ENCODE measurements around the gene KIF6.
"Not testable (repeated sequence)": the region's sequence is repeated elsewhere in the genome, so short reads cannot be mapped to it uniquely, and the experiment has no call there.

KIF6 gene

GRCh38 chr6:39493777-39494176 is 231.4 kb downstream of the KIF6 start:
- no peak for DNase-seq
- Histone ChIP-seq H3K9me3 (ENCODE audit: control extremely low read depth in 1 of 5, control insufficient read depth in 4 of 5, insufficient read depth in 2 of 5, low read depth in 1 of 5, low read length in 4 of 5) (no peaks in the 10 kb centered on the region), H3K36me3 (ENCODE audit: control insufficient read depth in 4 of 4, insufficient read depth in 4 of 4, low read length in 3 of 4) (no peaks in the 10 kb centered on the region), H3K27me3 (replicated peaks in 2 of 5; ENCODE audit: control insufficient read depth in 4 of 5, insufficient read depth in 5 of 5, low read length in 4 of 5) (peaks cover 0 to 6% (median 0%) of the 10 kb centered on the region in 5 experiments), H3K4me3 (ENCODE audit: control insufficient read depth in 1 of 7, extremely low read depth in 1 of 7, insufficient read depth in 4 of 7, low read depth in 2 of 7, low read length in 6 of 7) (no peak overlapping the region), H3K4me1 (ENCODE audit: control extremely low read depth in 1 of 4, control insufficient read depth in 4 of 4, insufficient read depth in 4 of 4, low read length in 3 of 4) (no peaks in the 10 kb centered on the region), H3K27ac (ENCODE audit: insufficient read depth in 1 of 2, low read depth in 1 of 2, low read length in 2 of 2, poor library complexity in 1 of 2, severe bottlenecking in 2 of 2) (no peak overlapping the region)
- POLR2A ChIA-PET = no interaction called here
- CTCF ChIA-PET = no interaction called here

- POLR2A ChIA-PET = no interaction called here
These were observed 232.0 kb downstream of the KIF6 start for GRCh38 chr6:39493174-39493573.

GRCh38 chr6:39490108-39490507 is 235.1 kb downstream of the KIF6 start:
- ChIA-PET POLR2A (no interaction called here), CTCF (no interaction called here)
- no peak for DNase-seq
- Histone ChIP-seq H3K4me1 (ENCODE audit: control extremely low read depth in 1 of 4, control insufficient read depth in 4 of 4, insufficient read depth in 4 of 4, low read length in 3 of 4) (no peaks in the 10 kb centered on the region), H3K9me3 (ENCODE audit: control extremely low read depth in 1 of 5, control insufficient read depth in 4 of 5, insufficient read depth in 2 of 5, low read depth in 1 of 5, low read length in 4 of 5) (no peaks in the 10 kb centered on the region), H3K27ac (ENCODE audit: insufficient read depth in 1 of 2, low read depth in 1 of 2, low read length in 2 of 2, poor library complexity in 1 of 2, severe bottlenecking in 2 of 2) (no peak overlapping the region), H3K27me3 (replicated peaks in 2 of 5; ENCODE audit: control insufficient read depth in 4 of 5, insufficient read depth in 5 of 5, low read length in 4 of 5) (peaks cover 0 to 4% (median 2%) of the 10 kb centered on the region in 5 experiments), H3K4me3 (ENCODE audit: control insufficient read depth in 1 of 7, extremely low read depth in 1 of 7, insufficient read depth in 4 of 7, low read depth in 2 of 7, low read length in 6 of 7) (no peak overlapping the region), H3K36me3 (ENCODE audit: control insufficient read depth in 4 of 4, insufficient read depth in 4 of 4, low read length in 3 of 4) (no peaks in the 10 kb centered on the region)
- WGBS (ENCODE audit: insufficient coverage) = 100% methylated on average over 2 of the region's 3 CpGs

More at GRCh38 chr6:39493174-39493573, 232.0 kb downstream of the KIF6 start:
- H3K4me3 ChIP-seq (ENCODE audit: control insufficient read depth in 1 of 7, extremely low read depth in 1 of 7, insufficient read depth in 4 of 7, low read depth in 2 of 7, low read length in 6 of 7) = no peak overlapping the region
- H3K36me3 ChIP-seq (ENCODE audit: control insufficient read depth in 4 of 4, insufficient read depth in 4 of 4, low read length in 3 of 4) = no peaks in the 10 kb centered on the region
- H3K9me3 ChIP-seq (ENCODE audit: control extremely low read depth in 1 of 5, control insufficient read depth in 4 of 5, insufficient read depth in 2 of 5, low read depth in 1 of 5, low read length in 4 of 5) = no peaks in the 10 kb centered on the region
- no peaks in the 10 kb centered on the region for H3K4me1 ChIP-seq (ENCODE audit: control extremely low read depth in 1 of 4, control insufficient read depth in 4 of 4, insufficient read depth in 4 of 4, low read length in 3 of 4)
- no peak overlapping the region for H3K27ac ChIP-seq (ENCODE audit: insufficient read depth in 1 of 2, low read depth in 1 of 2, low read length in 2 of 2, poor library complexity in 1 of 2, severe bottlenecking in 2 of 2)
- DNase-seq = no peak
- H3K27me3 ChIP-seq (replicated peaks in 2 of 5; ENCODE audit: control insufficient read depth in 4 of 5, insufficient read depth in 5 of 5, low read length in 4 of 5) = peaks cover 0 to 6% (median 0%) of the 10 kb centered on the region in 5 experiments
- CTCF ChIA-PET = no interaction called here

- Histone ChIP-seq H3K27ac (ENCODE audit: insufficient read depth in 1 of 2, low read depth in 1 of 2, low read length in 2 of 2, poor library complexity in 1 of 2, severe bottlenecking in 2 of 2) (no peak overlapping the region), H3K4me1 (ENCODE audit: control extremely low read depth in 1 of 4, control insufficient read depth in 4 of 4, insufficient read depth in 4 of 4, low read length in 3 of 4) (no peaks in the 10 kb centered on the region), H3K9me3 (ENCODE audit: control extremely low read depth in 1 of 5, control insufficient read depth in 4 of 5, insufficient read depth in 2 of 5, low read depth in 1 of 5, low read length in 4 of 5) (no peaks in the 10 kb centered on the region), H3K27me3 (replicated peaks in 2 of 5; ENCODE audit: control insufficient read depth in 4 of 5, insufficient read depth in 5 of 5, low read length in 4 of 5) (peaks cover 0 to 3% (median 0%) of the 10 kb centered on the region in 5 experiments), H3K4me3 (ENCODE audit: control insufficient read depth in 1 of 7, extremely low read depth in 1 of 7, insufficient read depth in 4 of 7, low read depth in 2 of 7, low read length in 6 of 7) (no peak overlapping the region), H3K36me3 (ENCODE audit: control insufficient read depth in 4 of 4, insufficient read depth in 4 of 4, low read length in 3 of 4) (no peaks in the 10 kb centered on the region)
- DNase-seq = no peak
- WGBS (ENCODE audit: insufficient coverage) = no CpG with 5 or more reads among the region's 1 CpG
- CTCF ChIA-PET = no interaction called here
- POLR2A ChIA-PET = interaction anchor here (0.6 kb wide), 1 partner anchor 1250 kb away, joined by 3 read pairs; no protein-coding TSS in a partner anchor
These were observed 236.8 kb downstream of the KIF6 start for GRCh38 chr6:39488255-39488879.

GRCh38 chr6:39484276-39484675 is 240.9 kb downstream of the KIF6 start:
- no peaks in the 10 kb centered on the region for H3K9me3 ChIP-seq (ENCODE audit: control extremely low read depth in 1 of 5, control insufficient read depth in 4 of 5, insufficient read depth in 2 of 5, low read depth in 1 of 5, low read length in 4 of 5)
- no peak for DNase-seq
- 100% methylated on average over 2 of the region's 3 CpGs for WGBS (ENCODE audit: insufficient coverage)
- POLR2A ChIA-PET = no interaction called here
- peaks cover 0 to 3% (median 2%) of the 10 kb centered on the region in 5 experiments for H3K27me3 ChIP-seq (replicated peaks in 2 of 5; ENCODE audit: control insufficient read depth in 4 of 5, insufficient read depth in 5 of 5, low read length in 4 of 5)
- no peak overlapping the region for H3K4me3 ChIP-seq (ENCODE audit: control insufficient read depth in 1 of 7, extremely low read depth in 1 of 7, insufficient read depth in 4 of 7, low read depth in 2 of 7, low read length in 6 of 7)
- no peak overlapping the region for H3K27ac ChIP-seq (ENCODE audit: insufficient read depth in 1 of 2, low read depth in 1 of 2, low read length in 2 of 2, poor library complexity in 1 of 2, severe bottlenecking in 2 of 2)
- CTCF ChIA-PET = no interaction called here
- no peaks in the 10 kb centered on the region for H3K36me3 ChIP-seq (ENCODE audit: control insufficient read depth in 4 of 4, insufficient read depth in 4 of 4, low read length in 3 of 4)
- H3K4me1 ChIP-seq (ENCODE audit: control extremely low read depth in 1 of 4, control insufficient read depth in 4 of 4, insufficient read depth in 4 of 4, low read length in 3 of 4) = no peaks in the 10 kb centered on the region

GRCh38 chr6:39479819-39480218 is 245.4 kb downstream of the KIF6 start:
- not testable (repeated sequence) for DNase-seq
- WGBS (ENCODE audit: insufficient coverage) = no CpG with 5 or more reads among the region's 1 CpG

GRCh38 chr6:39476670-39477069 is 248.5 kb downstream of the KIF6 start:
- Histone ChIP-seq H3K4me3 (ENCODE audit: control insufficient read depth in 1 of 7, extremely low read depth in 1 of 7, insufficient read depth in 4 of 7, low read depth in 2 of 7, low read length in 6 of 7) (no peak overlapping the region), H3K27ac (ENCODE audit: insufficient read depth in 1 of 2, low read depth in 1 of 2, low read length in 2 of 2, poor library complexity in 1 of 2, severe bottlenecking in 2 of 2) (no peak overlapping the region), H3K36me3 (ENCODE audit: control insufficient read depth in 4 of 4, insufficient read depth in 4 of 4, low read length in 3 of 4) (no peaks in the 10 kb centered on the region), H3K9me3 (ENCODE audit: control extremely low read depth in 1 of 5, control insufficient read depth in 4 of 5, insufficient read depth in 2 of 5, low read depth in 1 of 5, low read length in 4 of 5) (no peaks in the 10 kb centered on the region), H3K27me3 (replicated peaks in 2 of 5; ENCODE audit: control insufficient read depth in 4 of 5, insufficient read depth in 5 of 5, low read length in 4 of 5) (peaks cover 0 to 23% (median 8%) of the 10 kb centered on the region in 5 experiments), H3K4me1 (ENCODE audit: control extremely low read depth in 1 of 4, control insufficient read depth in 4 of 4, insufficient read depth in 4 of 4, low read length in 3 of 4) (peaks cover 0 to 5% (median 4%) of the 10 kb centered on the region in 4 experiments)
- ChIA-PET CTCF (no interaction called here), POLR2A (interaction anchor here (0.6 kb wide), 1 partner anchor 230 kb away, joined by 3 read pairs; no protein-coding TSS in a partner anchor)
- WGBS (ENCODE audit: insufficient coverage) = no CpG with 5 or more reads among the region's 1 CpG
- no peak for DNase-seq

More at GRCh38 chr6:39479819-39480218, 245.4 kb downstream of the KIF6 start:
- H3K36me3 ChIP-seq (ENCODE audit: control insufficient read depth in 4 of 4, insufficient read depth in 4 of 4, low read length in 3 of 4); H3K9me3 ChIP-seq (ENCODE audit: control extremely low read depth in 1 of 5, control insufficient read depth in 4 of 5, insufficient read depth in 2 of 5, low read depth in 1 of 5, low read length in 4 of 5); H3K4me3 ChIP-seq (ENCODE audit: control insufficient read depth in 1 of 7, extremely low read depth in 1 of 7, insufficient read depth in 4 of 7, low read depth in 2 of 7, low read length in 6 of 7); H3K27me3 ChIP-seq (replicated peaks in 2 of 5; ENCODE audit: control insufficient read depth in 4 of 5, insufficient read depth in 5 of 5, low read length in 4 of 5); CTCF ChIA-PET; H3K27ac ChIP-seq (ENCODE audit: insufficient read depth in 1 of 2, low read depth in 1 of 2, low read length in 2 of 2, poor library complexity in 1 of 2, severe bottlenecking in 2 of 2); H3K4me1 ChIP-seq (ENCODE audit: control extremely low read depth in 1 of 4, control insufficient read depth in 4 of 4, insufficient read depth in 4 of 4, low read length in 3 of 4); POLR2A ChIA-PET: not testable (repeated sequence)
